GM23338 (cell line): ENCODE results near the gene DDX56. TPM values are rescaled to one million over a fixed set of nuclear protein-coding genes. Genes with fewer than 3 reads are reported as not detected.

Experiments used
- ATAC-seq: fragments of 200-7000 bp; cut with Tn5 transposase; 3 replicates; pipeline ENCODE4 v1.9.1; 2020
- DNase-seq: peaks from one replicate; pipeline ENCODE4 v3.0.0-alpha.2; 2015; ENCODE audit warnings: low spot score
- H2AFZ ChIP-seq: fragments of 200-600 bp; sonication (generic); 2 replicates; pipeline ENCODE4 v1.8.0; 2016; ENCODE audit warnings: antibody characterized with exemption, mild to moderate bottlenecking, moderate library complexity
- H3F3A ChIP-seq: fragments of 200-600 bp; sonication (generic); replicated peaks from 2 replicates; pipeline ENCODE4 v1.8.0; 2017; ENCODE audit warnings: antibody characterized with exemption, mixed run types, low read depth
- H3K27ac ChIP-seq: fragments of 200-600 bp; sonication (generic); 2 replicates; pipeline ENCODE4 v1.6.1; 2016; ENCODE audit warnings: low read depth
- H3K27me3 ChIP-seq: fragments of 200-600 bp; sonication (generic); 2 replicates; pipeline ENCODE4 v1.8.0; 2016; ENCODE audit warnings: mild to moderate bottlenecking, mixed run types, moderate library complexity; ENCODE audit not compliant: insufficient read depth
- H3K36me3 ChIP-seq: fragments of 200-600 bp; sonication (generic); 2 replicates; pipeline ENCODE4 v1.8.0; 2016; ENCODE audit warnings: mild to moderate bottlenecking; ENCODE audit not compliant: insufficient read depth
- H3K4me1 ChIP-seq: fragments of 200-600 bp; sonication (generic); 2 replicates; pipeline ENCODE4 v1.8.0; 2016; ENCODE audit warnings: mild to moderate bottlenecking, moderate library complexity; ENCODE audit not compliant: insufficient read depth
- H3K4me2 ChIP-seq: fragments of 200-600 bp; sonication (generic); 2 replicates; pipeline ENCODE4 v1.7.1; 2017; ENCODE audit warnings: mixed run types
- H3K4me3 ChIP-seq: fragments of 200-600 bp; sonication (generic); 2 replicates; pipeline ENCODE4 v1.6.1; 2016; ENCODE audit warnings: mixed run types
- H3K79me2 ChIP-seq: fragments of 200-600 bp; sonication (generic); replicated peaks from 2 replicates; pipeline ENCODE4 v1.8.0; 2017; ENCODE audit warnings: mild to moderate bottlenecking; ENCODE audit not compliant: insufficient read depth
- H3K9me2 ChIP-seq: fragments of 200-600 bp; sonication (generic); 2 replicates; pipeline ENCODE4 v1.8.0; 2017; ENCODE audit not compliant: insufficient read depth
- H4K20me1 ChIP-seq: fragments of 200-600 bp; sonication (generic); replicated peaks from 2 replicates; pipeline ENCODE4 v1.8.0; 2017; ENCODE audit warnings: mild to moderate bottlenecking; ENCODE audit not compliant: insufficient read depth
- H3K27ac Mint-ChIP-seq: 2 replicates; pipeline ENCODE4 v1.8.0; 2020; ENCODE audit warnings: inconsistent platforms, mild to moderate bottlenecking, moderate library complexity, mixed read lengths
- H3K27me3 Mint-ChIP-seq: 3 replicates; pipeline ENCODE4 v1.8.0; 2022; ENCODE audit warnings: low read depth, mild to moderate bottlenecking, moderate library complexity, mixed read lengths, inconsistent platforms; ENCODE audit not compliant: insufficient read depth, poor library complexity
- H3K36me3 Mint-ChIP-seq: 3 replicates; pipeline ENCODE4 v1.8.0; 2021; ENCODE audit warnings: low read depth, mild to moderate bottlenecking, inconsistent platforms, moderate library complexity, mixed read lengths
- H3K4me1 Mint-ChIP-seq: 3 replicates; pipeline ENCODE4 v1.8.0; 2020; ENCODE audit warnings: mild to moderate bottlenecking, inconsistent platforms, mixed read lengths
- H3K4me3 Mint-ChIP-seq: 3 replicates; pipeline ENCODE4 v1.8.0; 2021; ENCODE audit warnings: moderate library complexity, mild to moderate bottlenecking, inconsistent platforms, mixed read lengths
- H3K9me3 Mint-ChIP-seq: 3 replicates; pipeline ENCODE4 v1.8.0; 2020; ENCODE audit warnings: moderate library complexity, mild to moderate bottlenecking, inconsistent platforms, mixed read lengths
- CREB1 ChIP-seq: fragments of 250-450 bp; sonication (Bioruptor Pico); IDR thresholded peaks from 2 replicates; pipeline ENCODE4 v1.5.0; 2020; ENCODE audit warnings: low read depth, mild to moderate bottlenecking, moderate library complexity
- EZH2 ChIP-seq: fragments of 200-600 bp; sonication (generic); IDR thresholded peaks from one replicate; pipeline ENCODE4 v1.8.0; 2017; ENCODE audit warnings: antibody characterized with exemption, mild to moderate bottlenecking, low read depth; ENCODE audit not compliant: unreplicated experiment
- JUNB ChIP-seq: IDR thresholded peaks from one replicate; pipeline ENCODE4 v1.6.1; 2016; ENCODE audit warnings: antibody characterized with exemption; ENCODE audit not compliant: unreplicated experiment
- ZNF331 ChIP-seq: fragments of 250-450 bp; sonication (Bioruptor Pico); IDR thresholded peaks from 2 replicates; pipeline ENCODE4 v1.5.0; 2020; ENCODE audit warnings: low read depth, mild to moderate bottlenecking, moderate library complexity
- polyA plus RNA-seq: library from polyadenylated mRNA; unstranded; fragments of >200 nt; fragmentation: Nextera tagmentation; extraction: Ambion mirVana; gene quantifications from 2 replicates; pipeline ENCODE4 v1.2.1, GENCODE V29; 2016
- total RNA-seq: library from RNA; depleted of rRNA; stranded (reverse); fragments of >200 nt; shearing (Covaris generic); gene quantifications from 2 replicates; pipeline ENCODE4 v1.2.3, GENCODE V29; 2014
- TF ChIP-seq, protein P1 (sequence below): fragments of 250-450 bp; sonication (Bioruptor Pico); IDR thresholded peaks from 2 replicates; pipeline ENCODE4 v1.5.0; 2020; ENCODE audit warnings: mild to moderate bottlenecking, moderate library complexity
- TF ChIP-seq, protein P2 (sequence below): IDR thresholded peaks from 2 replicates; pipeline ENCODE4 v1.6.1; 2016; ENCODE audit warnings: antibody characterized with exemption
- TF ChIP-seq, protein P3 (sequence below), 2 experiments: fragments of 200-600 bp in 1 of 2; sonication (generic) in 1 of 2; conservative IDR thresholded peaks; 2 replicates each; pipeline versions ENCODE4 v1.5.1 to v1.6.1; 2016 to 2017; ENCODE audit warnings: antibody characterized with exemption in 2 of 2, low read depth in 2 of 2, mild to moderate bottlenecking in 2 of 2, moderate library complexity in 1 of 2

Gene DDX56
- total and polyA plus RNA-seq, 2 experiments from 2014 or later: 44.1 to 72.3 TPM

DNA sequence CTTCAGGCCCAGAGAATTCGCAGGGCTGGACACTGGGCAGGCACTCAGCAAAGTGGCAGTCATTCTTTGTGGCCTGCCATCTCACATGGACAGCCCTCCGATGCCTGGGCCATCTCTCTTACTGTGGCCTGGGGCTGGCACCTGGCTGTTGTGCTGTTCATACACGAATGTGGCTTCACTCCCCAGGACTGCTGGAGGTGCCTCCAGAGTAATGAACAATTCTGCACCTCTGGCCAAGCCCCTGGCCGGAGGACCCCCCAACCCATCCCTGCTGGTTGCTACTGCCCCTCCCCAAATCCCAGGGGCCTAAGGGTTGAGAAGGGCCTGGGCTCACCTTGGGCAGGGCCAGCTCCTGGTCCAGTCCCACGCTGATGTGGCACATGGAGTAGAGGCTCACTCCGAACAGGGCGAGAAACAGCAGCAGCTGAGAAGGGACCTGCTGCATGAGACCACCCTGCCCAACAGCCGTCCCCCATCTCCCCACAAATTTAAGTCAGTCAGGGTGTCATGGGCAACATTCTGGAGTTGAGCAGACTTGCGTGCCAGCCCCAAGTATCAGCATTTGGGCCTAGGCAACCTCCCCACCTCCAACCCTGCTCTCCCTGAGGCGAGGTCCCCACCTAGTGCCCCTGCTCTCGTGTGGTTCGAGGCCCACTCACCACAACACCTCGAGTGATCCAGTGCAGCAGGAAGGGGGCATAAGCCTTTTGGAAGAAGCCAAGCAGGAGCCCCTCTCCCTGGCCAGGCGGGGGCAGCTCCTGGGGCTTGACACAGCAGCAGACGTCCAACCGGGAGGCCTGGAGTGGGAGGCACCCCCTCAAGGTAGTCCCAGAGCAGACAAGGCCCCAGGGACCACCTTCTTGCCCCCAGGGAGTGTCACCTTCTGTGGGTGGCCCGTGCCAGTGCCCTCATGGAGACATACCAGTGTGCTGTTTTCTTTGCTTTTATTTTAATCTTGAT, 42.0 kb downstream of the DDX56 start (continued):
- TF ChIP-seq, protein P1, sequence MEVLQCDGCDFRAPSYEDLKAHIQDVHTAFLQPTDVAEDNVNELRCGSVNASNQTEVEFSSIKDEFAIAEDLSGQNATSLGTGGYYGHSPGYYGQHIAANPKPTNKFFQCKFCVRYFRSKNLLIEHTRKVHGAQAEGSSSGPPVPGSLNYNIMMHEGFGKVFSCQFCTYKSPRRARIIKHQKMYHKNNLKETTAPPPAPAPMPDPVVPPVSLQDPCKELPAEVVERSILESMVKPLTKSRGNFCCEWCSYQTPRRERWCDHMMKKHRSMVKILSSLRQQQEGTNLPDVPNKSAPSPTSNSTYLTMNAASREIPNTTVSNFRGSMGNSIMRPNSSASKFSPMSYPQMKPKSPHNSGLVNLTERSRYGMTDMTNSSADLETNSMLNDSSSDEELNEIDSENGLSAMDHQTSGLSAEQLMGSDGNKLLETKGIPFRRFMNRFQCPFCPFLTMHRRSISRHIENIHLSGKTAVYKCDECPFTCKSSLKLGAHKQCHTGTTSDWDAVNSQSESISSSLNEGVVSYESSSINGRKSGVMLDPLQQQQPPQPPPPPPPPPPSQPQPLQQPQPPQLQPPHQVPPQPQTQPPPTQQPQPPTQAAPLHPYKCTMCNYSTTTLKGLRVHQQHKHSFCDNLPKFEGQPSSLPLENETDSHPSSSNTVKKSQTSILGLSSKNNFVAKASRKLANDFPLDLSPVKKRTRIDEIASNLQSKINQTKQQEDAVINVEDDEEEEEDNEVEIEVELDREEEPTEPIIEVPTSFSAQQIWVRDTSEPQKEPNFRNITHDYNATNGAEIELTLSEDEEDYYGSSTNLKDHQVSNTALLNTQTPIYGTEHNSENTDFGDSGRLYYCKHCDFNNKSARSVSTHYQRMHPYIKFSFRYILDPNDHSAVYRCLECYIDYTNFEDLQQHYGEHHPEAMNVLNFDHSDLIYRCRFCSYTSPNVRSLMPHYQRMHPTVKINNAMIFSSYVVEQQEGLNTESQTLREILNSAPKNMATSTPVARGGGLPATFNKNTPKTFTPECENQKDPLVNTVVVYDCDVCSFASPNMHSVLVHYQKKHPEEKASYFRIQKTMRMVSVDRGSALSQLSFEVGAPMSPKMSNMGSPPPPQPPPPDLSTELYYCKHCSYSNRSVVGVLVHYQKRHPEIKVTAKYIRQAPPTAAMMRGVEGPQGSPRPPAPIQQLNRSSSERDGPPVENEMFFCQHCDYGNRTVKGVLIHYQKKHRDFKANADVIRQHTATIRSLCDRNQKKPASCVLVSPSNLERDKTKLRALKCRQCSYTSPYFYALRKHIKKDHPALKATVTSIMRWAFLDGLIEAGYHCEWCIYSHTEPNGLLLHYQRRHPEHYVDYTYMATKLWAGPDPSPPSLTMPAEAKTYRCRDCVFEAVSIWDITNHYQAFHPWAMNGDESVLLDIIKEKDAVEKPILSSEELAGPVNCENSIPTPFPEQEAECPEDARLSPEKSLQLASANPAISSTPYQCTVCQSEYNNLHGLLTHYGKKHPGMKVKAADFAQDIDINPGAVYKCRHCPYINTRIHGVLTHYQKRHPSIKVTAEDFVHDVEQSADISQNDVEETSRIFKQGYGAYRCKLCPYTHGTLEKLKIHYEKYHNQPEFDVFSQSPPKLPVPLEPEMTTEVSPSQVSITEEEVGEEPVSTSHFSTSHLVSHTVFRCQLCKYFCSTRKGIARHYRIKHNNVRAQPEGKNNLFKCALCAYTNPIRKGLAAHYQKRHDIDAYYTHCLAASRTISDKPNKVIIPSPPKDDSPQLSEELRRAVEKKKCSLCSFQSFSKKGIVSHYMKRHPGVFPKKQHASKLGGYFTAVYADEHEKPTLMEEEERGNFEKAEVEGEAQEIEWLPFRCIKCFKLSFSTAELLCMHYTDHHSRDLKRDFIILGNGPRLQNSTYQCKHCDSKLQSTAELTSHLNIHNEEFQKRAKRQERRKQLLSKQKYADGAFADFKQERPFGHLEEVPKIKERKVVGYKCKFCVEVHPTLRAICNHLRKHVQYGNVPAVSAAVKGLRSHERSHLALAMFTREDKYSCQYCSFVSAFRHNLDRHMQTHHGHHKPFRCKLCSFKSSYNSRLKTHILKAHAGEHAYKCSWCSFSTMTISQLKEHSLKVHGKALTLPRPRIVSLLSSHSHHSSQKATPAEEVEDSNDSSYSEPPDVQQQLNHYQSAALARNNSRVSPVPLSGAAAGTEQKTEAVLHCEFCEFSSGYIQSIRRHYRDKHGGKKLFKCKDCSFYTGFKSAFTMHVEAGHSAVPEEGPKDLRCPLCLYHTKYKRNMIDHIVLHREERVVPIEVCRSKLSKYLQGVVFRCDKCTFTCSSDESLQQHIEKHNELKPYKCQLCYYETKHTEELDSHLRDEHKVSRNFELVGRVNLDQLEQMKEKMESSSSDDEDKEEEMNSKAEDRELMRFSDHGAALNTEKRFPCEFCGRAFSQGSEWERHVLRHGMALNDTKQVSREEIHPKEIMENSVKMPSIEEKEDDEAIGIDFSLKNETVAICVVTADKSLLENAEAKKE (CRISPR knock-in tag): no peak
- TF ChIP-seq, protein P2, sequence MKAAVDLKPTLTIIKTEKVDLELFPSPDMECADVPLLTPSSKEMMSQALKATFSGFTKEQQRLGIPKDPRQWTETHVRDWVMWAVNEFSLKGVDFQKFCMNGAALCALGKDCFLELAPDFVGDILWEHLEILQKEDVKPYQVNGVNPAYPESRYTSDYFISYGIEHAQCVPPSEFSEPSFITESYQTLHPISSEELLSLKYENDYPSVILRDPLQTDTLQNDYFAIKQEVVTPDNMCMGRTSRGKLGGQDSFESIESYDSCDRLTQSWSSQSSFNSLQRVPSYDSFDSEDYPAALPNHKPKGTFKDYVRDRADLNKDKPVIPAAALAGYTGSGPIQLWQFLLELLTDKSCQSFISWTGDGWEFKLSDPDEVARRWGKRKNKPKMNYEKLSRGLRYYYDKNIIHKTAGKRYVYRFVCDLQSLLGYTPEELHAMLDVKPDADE: no peak
- no peak for TF ChIP-seq ZNF331 (CRISPR knock-in tag)

DNA sequence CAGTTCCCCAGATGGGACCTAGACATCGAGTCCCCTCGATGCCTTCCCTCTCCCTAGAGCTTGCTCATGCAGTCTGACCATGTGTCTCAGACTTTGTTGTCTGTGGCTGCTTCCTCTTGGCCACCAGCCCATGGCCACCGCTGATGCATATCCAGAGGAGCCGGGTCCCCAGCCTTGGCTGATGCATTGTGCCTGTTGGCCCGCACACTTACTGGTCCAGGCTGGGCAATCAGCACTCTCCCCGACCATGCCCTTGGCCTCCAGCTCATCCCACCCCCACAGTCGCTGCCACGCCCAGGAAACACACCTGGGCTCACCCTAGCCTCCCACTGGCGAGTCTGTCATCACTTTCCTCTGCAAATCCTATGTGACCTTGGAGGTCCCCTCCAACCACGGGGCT, 42.7 kb downstream of the DDX56 start:
- Histone ChIP-seq H3K79me2 (no peaks in the 10 kb centered on the region), H3K4me3 (no peak overlapping the region), H3K4me2 (no peak overlapping the region), H3K27me3 (no peaks in the 10 kb centered on the region), H3K36me3 (no peaks in the 10 kb centered on the region), H3K27ac (no peak overlapping the region), H3F3A (no peaks in the 10 kb centered on the region), H3K9me2 (no peaks in the 10 kb centered on the region), H2AFZ (no peak overlapping the region), H4K20me1 (no peaks in the 10 kb centered on the region), H3K4me1 (no peaks in the 10 kb centered on the region)
- Mint-ChIP-seq H3K9me3 (peaks cover 5% of the 10 kb centered on the region; the same call in 2 of the 3 replicates), H3K27me3 (peaks cover 10% of the 10 kb centered on the region), H3K36me3 (peaks cover 1% of the 10 kb centered on the region; the same call in 1 of the 3 replicates), H3K4me3 (no peak overlapping the region), H3K4me1 (no peaks in the 10 kb centered on the region; the same call in 2 of the 3 replicates), H3K27ac (no peak overlapping the region)
- ATAC-seq (no peak), DNase-seq (no peak)
- TF ChIP-seq, protein P3, sequence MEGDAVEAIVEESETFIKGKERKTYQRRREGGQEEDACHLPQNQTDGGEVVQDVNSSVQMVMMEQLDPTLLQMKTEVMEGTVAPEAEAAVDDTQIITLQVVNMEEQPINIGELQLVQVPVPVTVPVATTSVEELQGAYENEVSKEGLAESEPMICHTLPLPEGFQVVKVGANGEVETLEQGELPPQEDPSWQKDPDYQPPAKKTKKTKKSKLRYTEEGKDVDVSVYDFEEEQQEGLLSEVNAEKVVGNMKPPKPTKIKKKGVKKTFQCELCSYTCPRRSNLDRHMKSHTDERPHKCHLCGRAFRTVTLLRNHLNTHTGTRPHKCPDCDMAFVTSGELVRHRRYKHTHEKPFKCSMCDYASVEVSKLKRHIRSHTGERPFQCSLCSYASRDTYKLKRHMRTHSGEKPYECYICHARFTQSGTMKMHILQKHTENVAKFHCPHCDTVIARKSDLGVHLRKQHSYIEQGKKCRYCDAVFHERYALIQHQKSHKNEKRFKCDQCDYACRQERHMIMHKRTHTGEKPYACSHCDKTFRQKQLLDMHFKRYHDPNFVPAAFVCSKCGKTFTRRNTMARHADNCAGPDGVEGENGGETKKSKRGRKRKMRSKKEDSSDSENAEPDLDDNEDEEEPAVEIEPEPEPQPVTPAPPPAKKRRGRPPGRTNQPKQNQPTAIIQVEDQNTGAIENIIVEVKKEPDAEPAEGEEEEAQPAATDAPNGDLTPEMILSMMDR (conservative IDR thresholded peaks at IDR 0.05; ENCODE audit: low read depth in 2 of 2): no peak
- TF ChIP-seq JUNB: no peak
- TF ChIP-seq EZH2: no peak
- TF ChIP-seq CREB1 (CRISPR knock-in tag): no peak
- TF ChIP-seq ZNF331 (CRISPR knock-in tag): no peak
